H1 (cell line): ENCODE results near the gene GPR37. TPM values are rescaled to one million over a fixed set of nuclear protein-coding genes. Genes with fewer than 3 reads are reported as not detected.

ENCODE experiments used
- CTCF ChIA-PET: fragments of 300-600 bp; sonication (Branson Sonifier 250); formaldehyde crosslinking; loops from one replicate; lab custom pipeline; 2021; ENCODE audit not compliant: partially characterized antibody; lab: Charles Lee
- POLR2A ChIA-PET: fragments of 300-600 bp; sonication (Branson Sonifier 250); formaldehyde crosslinking; loops from one replicate; lab custom pipeline; 2021; ENCODE audit warnings: inconsistent platforms; ENCODE audit not compliant: partially characterized antibody; lab: Charles Lee
- DNase-seq, 2 experiments: peaks; one replicate each; pipeline versions ENCODE4 v3.0.0 to v3.0.0-alpha.2; 2010 to 2022; ENCODE audit warnings: low spot score in 2 of 2, low read depth in 1 of 2, mixed read lengths in 1 of 2
- FAIRE-seq: peaks from 2 replicates; lab custom pipeline; 2011; peaks lifted over from hg19 to GRCh38; lab: Jason Lieb, UNC
- H2AFZ ChIP-seq: 2 replicates; pipeline ENCODE4 v1.8.1; 2012; ENCODE audit warnings: low read length, inconsistent platforms
- H2AK5ac ChIP-seq: 2 replicates; pipeline ENCODE4 v1.6.1; 2013; ENCODE audit warnings: low read depth, low read length
- H2BK120ac ChIP-seq: replicated peaks from 2 replicates; pipeline ENCODE3; 2013; ENCODE audit warnings: low read depth, low read length, inconsistent platforms
- H2BK12ac ChIP-seq: 2 replicates; pipeline ENCODE4 v1.6.1; 2013; ENCODE audit warnings: low read depth, low read length
- H2BK15ac ChIP-seq: 2 replicates; pipeline ENCODE4 v1.6.1; 2013; ENCODE audit warnings: low read length
- H2BK20ac ChIP-seq: 2 replicates; pipeline ENCODE4 v1.6.1; 2013; ENCODE audit warnings: low read length
- H2BK5ac ChIP-seq: 2 replicates; pipeline ENCODE4 v1.6.1; 2013; ENCODE audit warnings: low read depth, low read length
- H3K14ac ChIP-seq: 2 replicates; pipeline ENCODE4 v1.6.1; 2013; ENCODE audit warnings: inconsistent platforms; ENCODE audit not compliant: insufficient read length
- H3K18ac ChIP-seq: 2 replicates; pipeline ENCODE4 v1.6.1; 2013; ENCODE audit warnings: low read length; ENCODE audit errors: extremely low read depth
- H3K23ac ChIP-seq: 2 replicates; pipeline ENCODE4 v1.6.1; 2013; ENCODE audit warnings: inconsistent platforms; ENCODE audit not compliant: insufficient read length
- H3K23me2 ChIP-seq: 2 replicates; pipeline ENCODE4 v1.6.1; 2013; ENCODE audit warnings: low read depth, low read length
- H3K27ac ChIP-seq: 2 replicates; pipeline ENCODE4 v1.6.1; 2011; ENCODE audit warnings: low read depth, low read length, inconsistent platforms
- H3K27me3 ChIP-seq, 4 experiments: replicated peaks in 1 of 4; 1 replicate in 1 of 4; 2 replicates in 3 of 4; pipeline versions ENCODE4 v1.6.1 to v1.8.1; 2011 to 2013; ENCODE audit warnings: low read length in 3 of 4, mild to moderate bottlenecking in 3 of 4, inconsistent platforms in 2 of 4, mixed read lengths in 2 of 4, moderate library complexity in 1 of 4; ENCODE audit not compliant: control insufficient read depth in 3 of 4, insufficient read depth in 3 of 4; ENCODE audit errors: extremely low read depth in 1 of 4
- H3K36me3 ChIP-seq, 4 experiments: 2 replicates each; pipeline versions ENCODE4 v1.6.1 to v1.8.1; 2011 to 2013; ENCODE audit warnings: mild to moderate bottlenecking in 4 of 4, low read length in 3 of 4, moderate library complexity in 2 of 4, control low read depth in 1 of 4, inconsistent platforms in 1 of 4; ENCODE audit not compliant: insufficient read depth in 4 of 4, control insufficient read depth in 2 of 4
- H3K4ac ChIP-seq: replicated peaks from 2 replicates; pipeline ENCODE3; 2013; ENCODE audit warnings: low read length, low read depth, mixed read lengths, inconsistent platforms; ENCODE audit not compliant: insufficient read length
- H3K4me1 ChIP-seq, 4 experiments: replicated peaks in 1 of 4; 1 replicate in 1 of 4; 2 replicates in 3 of 4; pipeline versions ENCODE4 v1.6.1 to v1.8.1; 2011 to 2013; ENCODE audit warnings: low read length in 3 of 4, inconsistent platforms in 2 of 4, mixed read lengths in 1 of 4; ENCODE audit not compliant: insufficient read depth in 4 of 4, control insufficient read depth in 3 of 4
- H3K4me2 ChIP-seq, 2 experiments: 2 replicates each; pipeline versions ENCODE4 v1.6.1 to v1.8.1; 2011 to 2013; ENCODE audit warnings: low read depth in 2 of 2, low read length in 2 of 2, control low read depth in 1 of 2, inconsistent platforms in 1 of 2, mild to moderate bottlenecking in 1 of 2; ENCODE audit not compliant: insufficient read depth in 1 of 2
- H3K4me3 ChIP-seq, 4 experiments: fragments of 200-600, 300-600 bp in 1 of 4; sonication (generic), shearing (Covaris generic), sonication (Bioruptor Twin) in 1 of 4; 2 replicates each; pipeline versions ENCODE4 v1.5.1 to v1.8.1; 2011 to 2016; ENCODE audit warnings: low read length in 4 of 4, low read depth in 3 of 4, control low read depth in 2 of 4, inconsistent platforms in 2 of 4, mild to moderate bottlenecking in 2 of 4, mixed read lengths in 1 of 4, moderate library complexity in 1 of 4; ENCODE audit not compliant: insufficient read depth in 2 of 4; ENCODE audit errors: extremely low read depth in 1 of 4
- H3K56ac ChIP-seq: replicated peaks from 2 replicates; pipeline ENCODE3; 2013; ENCODE audit warnings: low read depth, mild to moderate bottlenecking, mixed read lengths, low read length, inconsistent platforms; ENCODE audit not compliant: insufficient read length
- H3K79me1 ChIP-seq: 2 replicates; pipeline ENCODE4 v1.6.1; 2013; ENCODE audit warnings: low read depth, low read length, control low read depth
- H3K79me2 ChIP-seq, 2 experiments: 2 replicates each; pipeline versions ENCODE4 v1.6.1 to v1.8.1; 2012 to 2013; ENCODE audit warnings: low read length in 2 of 2, mild to moderate bottlenecking in 2 of 2, inconsistent platforms in 1 of 2; ENCODE audit not compliant: insufficient read depth in 2 of 2, control insufficient read depth in 1 of 2
- H3K9ac ChIP-seq, 4 experiments: replicated peaks in 1 of 4; 1 replicate in 1 of 4; 2 replicates in 3 of 4; pipeline versions ENCODE4 v1.6.1 to v1.8.1; 2011 to 2013; ENCODE audit warnings: low read depth in 3 of 4, low read length in 3 of 4, control low read depth in 2 of 4, mild to moderate bottlenecking in 2 of 4, moderate library complexity in 2 of 4, inconsistent platforms in 1 of 4; ENCODE audit errors: extremely low read depth in 1 of 4
- H3K9me3 ChIP-seq, 2 experiments: 2 replicates each; pipeline versions ENCODE4 v1.6.1 to v1.8.1; 2012 to 2013; ENCODE audit warnings: mild to moderate bottlenecking in 2 of 2, moderate library complexity in 2 of 2, control low read depth in 1 of 2, inconsistent platforms in 1 of 2, low read depth in 1 of 2, low read length in 1 of 2, mixed read lengths in 1 of 2; ENCODE audit not compliant: insufficient read depth in 2 of 2
- H4K20me1 ChIP-seq, 2 experiments: replicated peaks in 1 of 2; 2 replicates each; pipeline versions ENCODE3 to v1.8.1; 2011 to 2013; ENCODE audit warnings: inconsistent platforms in 2 of 2, low read length in 2 of 2, mild to moderate bottlenecking in 1 of 2; ENCODE audit not compliant: insufficient read depth in 2 of 2, control insufficient read depth in 1 of 2
- H4K5ac ChIP-seq: 2 replicates; pipeline ENCODE4 v1.6.1; 2013; ENCODE audit warnings: low read length, low read depth, mixed read lengths, inconsistent platforms; ENCODE audit not compliant: insufficient read length
- H4K8ac ChIP-seq: 2 replicates; pipeline ENCODE4 v1.8.0; 2013; ENCODE audit warnings: mild to moderate bottlenecking, moderate library complexity, low read length, inconsistent platforms; ENCODE audit not compliant: insufficient read depth; ENCODE audit errors: extremely low read depth
- H4K91ac ChIP-seq: replicated peaks from 2 replicates; pipeline ENCODE3; 2013; ENCODE audit warnings: low read length, mixed read lengths, inconsistent platforms; ENCODE audit not compliant: insufficient read length
- BACH1 ChIP-seq: IDR thresholded peaks from 2 replicates; pipeline ENCODE4 v1.6.1; 2012; ENCODE audit warnings: low read length, improper control_type of control experiment
- JUN ChIP-seq: IDR thresholded peaks from 2 replicates; pipeline ENCODE4 v1.6.1; 2011; ENCODE audit warnings: low read depth, mild to moderate bottlenecking, improper control_type of control experiment, low read length
- MAX ChIP-seq: IDR thresholded peaks from 2 replicates; pipeline ENCODE4 v1.6.1; 2012; ENCODE audit warnings: inconsistent platforms
- NANOG ChIP-seq: IDR thresholded peaks from 2 replicates; pipeline ENCODE4 v1.6.1; 2011; ENCODE audit warnings: low read length, low read depth, mild to moderate bottlenecking, inconsistent platforms; ENCODE audit not compliant: insufficient read depth, poor library complexity, severe bottlenecking
- NRF1 ChIP-seq: IDR thresholded peaks from 2 replicates; pipeline ENCODE4 v1.6.1; 2011; ENCODE audit warnings: mild to moderate bottlenecking, low read depth, low read length, improper control_type of control experiment
- SP1 ChIP-seq: IDR thresholded peaks from 2 replicates; pipeline ENCODE4 v1.6.1; 2011; ENCODE audit warnings: low read depth, low read length
- WGBS, 2 experiments: shearing (Covaris generic) in 1 of 2; methylation state at CpG; one replicate each; pipeline versions ENCODE4 v1.1.6 to v1.1.7; 2013 to 2015; ENCODE audit warnings: low lambda C conversion rate in 2 of 2, mixed read lengths in 2 of 2, inconsistent platforms in 1 of 2, low coverage in 1 of 2, missing lambda C conversion rate in 1 of 2; ENCODE audit not compliant: insufficient replicate concordance in 2 of 2, insufficient coverage in 1 of 2, insufficient read length in 1 of 2; ENCODE audit errors: extremely low coverage in 1 of 2, missing lambda C conversion rate in 1 of 2; 5-methylcytosine and 5-hydroxymethylcytosine counted together
- polyA plus RNA-seq, 7 experiments: library from polyadenylated mRNA; depleted of rRNA in 3 of 7; stranded (reverse) in 5 of 7; unstranded in 2 of 7; fragments of >200 nt in 5 of 7; fragments of 200-250 nt in 2 of 7; gene quantifications; 1 replicate in 5 of 7; 2 replicates in 1 of 7; 4 replicates in 1 of 7; pipeline versions ENCODE4 v1.2.1 to v1.2.3, GENCODE V29; 2011 to 2013; ENCODE audit warnings: missing spikeins in 2 of 7, mixed read lengths in 2 of 7
- total RNA-seq: library from RNA; stranded (reverse); fragmentation: NEBNext Ultra II Directional; extraction: Animal tissue kit (Norgen Biotek cat#: 25700); gene quantifications from 2 replicates; pipeline ENCODE4 v1.2.1, GENCODE V29; 2021
- TF ChIP-seq, protein P1 (sequence below), 3 experiments: IDR thresholded peaks; 1 replicate in 2 of 3; 2 replicates in 1 of 3; pipeline versions ENCODE4 v1.5.1 to v1.6.1; 2011; ENCODE audit warnings: low read length in 3 of 3, mild to moderate bottlenecking in 3 of 3, inconsistent platforms in 2 of 3, low read depth in 1 of 3, moderate library complexity in 1 of 3; ENCODE audit not compliant: insufficient read depth in 1 of 3; ENCODE audit errors: control extremely low read depth in 1 of 3

The GPR37 gene
- total and polyA plus RNA-seq, 2 of the 8 experiments (the other 6 are each of a cell fraction or from before 2014, with no cell fraction given) = 1.5 to 17.4 TPM

DNA sequence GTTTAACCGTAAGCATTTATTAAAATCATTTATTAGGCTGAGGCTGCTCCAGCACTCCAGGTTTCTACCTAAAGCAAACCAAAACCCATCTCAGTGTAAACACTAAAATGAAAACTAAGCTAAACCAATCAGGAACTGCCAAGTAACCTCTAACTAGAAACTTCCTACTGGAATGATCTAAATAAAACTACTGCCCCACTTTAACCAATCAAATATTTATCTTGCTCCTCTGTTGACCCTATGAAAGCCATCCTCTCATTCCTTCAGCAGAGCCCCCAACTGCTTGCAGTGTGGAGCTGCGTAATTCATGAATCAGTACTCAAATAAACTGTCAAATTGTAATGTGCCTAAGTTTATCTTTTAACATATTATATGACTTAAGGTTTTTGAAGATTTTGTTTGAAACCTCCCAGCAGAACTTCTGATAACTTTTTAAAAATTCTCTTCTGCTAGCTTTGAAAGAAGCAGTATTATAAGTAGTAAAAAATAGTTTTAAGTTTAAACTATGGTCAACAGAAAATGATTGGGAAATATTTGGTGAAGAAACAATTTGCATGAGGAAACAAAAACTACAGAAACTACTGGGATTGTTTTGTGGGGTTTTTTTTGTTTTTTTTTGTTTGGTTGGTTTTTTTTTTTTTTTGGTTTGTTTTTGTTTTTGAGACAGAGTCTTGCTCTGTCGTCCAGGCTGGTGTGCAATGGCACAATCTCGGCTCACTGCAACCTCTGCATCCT is 47.4 kb downstream of the GPR37 start:
- H3K4me1 ChIP-seq = peaks cover 0 to 3% (median 0%) of the 10 kb centered on the region in 4 experiments; a peak in 1 of 7 replicates
- H4K20me1 ChIP-seq = no peaks in the 10 kb centered on the region
- no peaks in the 10 kb centered on the region for H3K79me1 ChIP-seq
- no peak overlapping the region for H2BK20ac ChIP-seq
- no peak overlapping the region for H3K27ac ChIP-seq
- H3K27me3 ChIP-seq = no peaks in the 10 kb centered on the region
- no peak overlapping the region for H3K14ac ChIP-seq
- no peaks in the 10 kb centered on the region for H3K79me2 ChIP-seq
- no peak overlapping the region for H4K8ac ChIP-seq
- no peak overlapping the region for H2BK120ac ChIP-seq
- no peak overlapping the region for H3K4me3 ChIP-seq
- no peaks in the 10 kb centered on the region for H3K36me3 ChIP-seq
- H2AFZ ChIP-seq = no peak overlapping the region
- H3K9me3 ChIP-seq = 0 out of 4 replicates have a peak, but pooled peaks cover 0 to 2% of the 10 kb centered on the region in 2 experiments
- H3K56ac ChIP-seq = no peak overlapping the region
- no peaks in the 10 kb centered on the region; the same call in 1 of the 2 replicates for H3K23me2 ChIP-seq
- no peak overlapping the region for H3K9ac ChIP-seq
- 95% methylated on average over 3 of the region's 4 CpGs; no CpG with 5 or more reads in 1 of the 2 experiments for WGBS, 2 experiments
- H2BK15ac ChIP-seq = no peak overlapping the region
- H2AK5ac ChIP-seq = no peak overlapping the region
- DNase-seq (no peak), FAIRE-seq (no peak)
- ChIA-PET POLR2A (no interaction called here), CTCF (no interaction called here)
- H2BK5ac ChIP-seq = no peak overlapping the region
- H4K91ac ChIP-seq = no peak overlapping the region
- H4K5ac ChIP-seq = no peak overlapping the region
- no peak overlapping the region for H2BK12ac ChIP-seq
- H3K4me2 ChIP-seq = no peak overlapping the region
- H3K18ac ChIP-seq = no peak overlapping the region
- H3K23ac ChIP-seq = no peak overlapping the region
- H3K4ac ChIP-seq = no peak overlapping the region
- TF ChIP-seq JUN (no peak), NRF1 (no peak), MAX (no peak), NANOG (no peak), BACH1 (no peak), SP1 (no peak)
- TF ChIP-seq, protein P1, sequence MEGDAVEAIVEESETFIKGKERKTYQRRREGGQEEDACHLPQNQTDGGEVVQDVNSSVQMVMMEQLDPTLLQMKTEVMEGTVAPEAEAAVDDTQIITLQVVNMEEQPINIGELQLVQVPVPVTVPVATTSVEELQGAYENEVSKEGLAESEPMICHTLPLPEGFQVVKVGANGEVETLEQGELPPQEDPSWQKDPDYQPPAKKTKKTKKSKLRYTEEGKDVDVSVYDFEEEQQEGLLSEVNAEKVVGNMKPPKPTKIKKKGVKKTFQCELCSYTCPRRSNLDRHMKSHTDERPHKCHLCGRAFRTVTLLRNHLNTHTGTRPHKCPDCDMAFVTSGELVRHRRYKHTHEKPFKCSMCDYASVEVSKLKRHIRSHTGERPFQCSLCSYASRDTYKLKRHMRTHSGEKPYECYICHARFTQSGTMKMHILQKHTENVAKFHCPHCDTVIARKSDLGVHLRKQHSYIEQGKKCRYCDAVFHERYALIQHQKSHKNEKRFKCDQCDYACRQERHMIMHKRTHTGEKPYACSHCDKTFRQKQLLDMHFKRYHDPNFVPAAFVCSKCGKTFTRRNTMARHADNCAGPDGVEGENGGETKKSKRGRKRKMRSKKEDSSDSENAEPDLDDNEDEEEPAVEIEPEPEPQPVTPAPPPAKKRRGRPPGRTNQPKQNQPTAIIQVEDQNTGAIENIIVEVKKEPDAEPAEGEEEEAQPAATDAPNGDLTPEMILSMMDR (IDR thresholded peaks at IDR 0.05; ENCODE audit: control extremely low read depth in 1 of 3, insufficient read depth in 1 of 3, low read depth in 1 of 3, low read length in 3 of 3) = no peak
